Suprapubic skin (tissue), 4 donors: ENCODE results near the gene ZFYVE28. TPM values are rescaled to one million over a fixed set of nuclear protein-coding genes. Genes with fewer than 3 reads are reported as not detected.
A peak's percentile ranks its signal among the peaks of the same experiment; 100 is the strongest.

Experiments
- DNase-seq, 2 donors: peaks; one replicate each; pipeline ENCODE4 v3.0.0-alpha.2; 2019; ENCODE audit warnings: low spot score in 2 of 2
- H3K27ac ChIP-seq: fragments of 200-600 bp; sonication (generic); one replicate; pipeline ENCODE4 v1.5.1; 2019
- H3K27me3 ChIP-seq: fragments of 200-600 bp; sonication (generic); one replicate; pipeline ENCODE4 v1.5.1; 2019
- H3K36me3 ChIP-seq: fragments of 200-600 bp; sonication (generic); one replicate; pipeline ENCODE4 v1.5.1; 2019
- H3K4me1 ChIP-seq: fragments of 200-600 bp; sonication (generic); one replicate; pipeline ENCODE4 v1.5.1; 2019
- H3K4me3 ChIP-seq: fragments of 200-600 bp; sonication (generic); one replicate; pipeline ENCODE4 v1.5.1; 2019; ENCODE audit warnings: mild to moderate bottlenecking
- H3K9me3 ChIP-seq: fragments of 200-600 bp; sonication (generic); one replicate; pipeline ENCODE4 v1.5.1; 2019
- EP300 ChIP-seq: sonication (generic); formaldehyde crosslinking; IDR thresholded peaks from one replicate; pipeline ENCODE4 v1.6.1; 2017; ENCODE audit warnings: antibody characterized with exemption
- POLR2A ChIP-seq, 2 donors: fragments of 450-650 bp; IDR thresholded peaks; one replicate each; pipeline ENCODE4 v1.6.1; 2017; ENCODE audit warnings: antibody characterized with exemption in 2 of 2, mild to moderate bottlenecking in 2 of 2, moderate library complexity in 2 of 2
- POLR2AphosphoS5 ChIP-seq, 3 donors: sonication (generic); formaldehyde crosslinking; IDR thresholded peaks; one replicate each; pipeline ENCODE4 v1.6.1; 2017; ENCODE audit warnings: antibody characterized with exemption in 3 of 3
- WGBS: methylation state at CpG from one replicate; pipeline ENCODE4 v1.1.5; 2018; 5-methylcytosine and 5-hydroxymethylcytosine counted together
- total RNA-seq, 4 donors: library from RNA; depleted of rRNA; stranded (reverse); fragments of >200 nt; gene quantifications; one replicate each; pipeline ENCODE4 v1.1.0, GENCODE V29; 2016
- TF ChIP-seq, protein P1 (sequence below), 2 donors: fragments of 200-600 bp in 1 of 2; fragments of 450-650 bp in 1 of 2; sonication (generic) in 1 of 2; IDR thresholded peaks; one replicate each; pipeline ENCODE4 v1.5.1; 2016 to 2019; ENCODE audit warnings: antibody characterized with exemption in 2 of 2, mild to moderate bottlenecking in 1 of 2, moderate library complexity in 1 of 2

The ZFYVE28 gene
- total RNA-seq, 4 donors from 2014 or later: 7.6 to 21.3 (median 9.9) TPM

DNA sequence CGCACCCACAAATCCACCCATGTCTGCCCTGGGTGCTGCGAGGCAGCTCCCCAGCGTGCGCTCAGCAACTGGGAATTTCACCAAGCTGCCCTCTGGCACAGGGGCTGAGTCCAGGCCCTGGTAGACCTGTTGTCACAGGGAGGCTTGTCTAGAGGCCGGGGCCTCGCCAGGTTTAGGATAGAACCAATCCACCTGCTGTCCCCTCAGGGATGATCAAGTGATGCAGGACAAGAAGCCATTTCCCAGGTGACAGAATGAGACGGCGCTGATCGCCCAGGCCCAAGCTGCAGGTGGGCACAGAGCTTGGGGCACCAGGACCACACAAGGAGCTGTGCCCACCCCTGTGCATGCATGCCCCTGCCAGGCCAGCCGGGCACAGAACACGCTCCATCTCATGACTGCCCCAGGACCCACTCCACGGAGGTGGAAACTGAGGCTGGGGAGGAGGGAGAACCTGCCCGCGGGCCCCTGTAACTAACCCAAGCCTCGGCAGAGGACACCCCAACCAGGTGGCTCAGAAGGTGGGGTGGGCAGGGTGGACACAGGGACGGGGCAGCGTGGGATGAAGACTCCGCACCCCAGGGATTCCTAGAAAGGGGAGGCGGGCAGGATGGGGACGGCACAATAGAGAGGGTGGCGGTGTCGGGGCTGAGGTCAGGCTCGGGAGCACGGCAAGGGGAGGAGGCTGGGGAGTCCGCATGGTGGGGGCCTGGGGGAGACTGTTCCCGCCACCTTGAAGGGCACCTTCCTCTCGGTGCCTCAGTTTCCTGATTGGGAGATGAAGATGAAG is 78.0 kb downstream of the ZFYVE28 start:
- peak in 1 of 2 donors; percentile 63 for DNase-seq

DNA sequence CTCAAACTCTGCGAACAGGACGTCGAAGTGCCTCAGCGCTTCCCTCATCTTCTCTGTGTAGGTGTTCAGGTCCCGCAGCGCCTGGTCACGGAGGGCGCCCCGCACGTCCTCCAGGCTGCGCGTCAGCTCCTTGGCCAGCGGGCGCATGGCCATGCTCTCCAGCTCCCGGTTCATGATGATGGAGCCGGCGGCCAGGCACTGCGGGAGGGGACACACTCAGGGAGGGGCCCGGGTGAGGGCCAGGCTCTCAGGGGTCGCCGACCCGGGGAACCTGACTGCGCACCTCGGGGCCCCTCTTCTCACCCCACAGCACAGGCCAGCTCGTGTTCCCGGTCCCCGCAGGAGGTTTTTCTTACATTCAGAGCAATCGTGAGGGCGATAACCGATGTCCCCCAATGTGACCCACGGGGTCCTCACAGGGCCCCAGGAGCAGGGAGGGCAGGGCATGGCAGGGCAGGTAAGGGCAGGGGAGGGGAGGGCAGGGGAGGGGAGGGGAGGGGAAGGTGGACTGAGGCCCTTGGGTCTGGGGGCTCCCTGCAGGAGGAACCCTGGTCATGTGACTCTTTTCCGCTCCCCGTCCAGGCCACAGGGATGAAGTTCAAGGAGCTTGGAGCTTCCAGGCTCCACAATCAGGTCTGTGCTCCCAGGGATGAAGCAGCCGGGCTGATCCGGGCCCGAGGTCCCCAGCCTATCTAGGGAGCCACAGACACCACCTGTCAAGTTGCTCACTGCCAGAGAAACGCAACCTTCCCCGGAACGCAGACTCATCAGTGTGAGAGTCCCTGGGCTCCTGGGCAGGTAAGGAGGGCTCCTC is 78.8 kb downstream of the ZFYVE28 start:
- Histone ChIP-seq H3K4me3 (no peak overlapping the region), H3K4me1 (no peaks in the 10 kb centered on the region), H3K27ac (no peak overlapping the region), H3K27me3 (no peaks in the 10 kb centered on the region), H3K9me3 (no peaks in the 10 kb centered on the region), H3K36me3 (peaks cover 6% of the 10 kb centered on the region)
- DNase-seq: peak in 1 of 2 donors; percentile 57
- TF ChIP-seq POLR2AphosphoS5 (IDR thresholded peaks at IDR 0.05) (no peak), POLR2A (IDR thresholded peaks at IDR 0.05) (no peak), EP300 (no peak)
- TF ChIP-seq, protein P1, sequence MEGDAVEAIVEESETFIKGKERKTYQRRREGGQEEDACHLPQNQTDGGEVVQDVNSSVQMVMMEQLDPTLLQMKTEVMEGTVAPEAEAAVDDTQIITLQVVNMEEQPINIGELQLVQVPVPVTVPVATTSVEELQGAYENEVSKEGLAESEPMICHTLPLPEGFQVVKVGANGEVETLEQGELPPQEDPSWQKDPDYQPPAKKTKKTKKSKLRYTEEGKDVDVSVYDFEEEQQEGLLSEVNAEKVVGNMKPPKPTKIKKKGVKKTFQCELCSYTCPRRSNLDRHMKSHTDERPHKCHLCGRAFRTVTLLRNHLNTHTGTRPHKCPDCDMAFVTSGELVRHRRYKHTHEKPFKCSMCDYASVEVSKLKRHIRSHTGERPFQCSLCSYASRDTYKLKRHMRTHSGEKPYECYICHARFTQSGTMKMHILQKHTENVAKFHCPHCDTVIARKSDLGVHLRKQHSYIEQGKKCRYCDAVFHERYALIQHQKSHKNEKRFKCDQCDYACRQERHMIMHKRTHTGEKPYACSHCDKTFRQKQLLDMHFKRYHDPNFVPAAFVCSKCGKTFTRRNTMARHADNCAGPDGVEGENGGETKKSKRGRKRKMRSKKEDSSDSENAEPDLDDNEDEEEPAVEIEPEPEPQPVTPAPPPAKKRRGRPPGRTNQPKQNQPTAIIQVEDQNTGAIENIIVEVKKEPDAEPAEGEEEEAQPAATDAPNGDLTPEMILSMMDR (IDR thresholded peaks at IDR 0.05): no peak
- 63% methylated on average over 6 of the region's 39 CpGs for WGBS

More for the DNA sequence above, 78.0 kb downstream of the ZFYVE28 start:
- H3K27ac ChIP-seq: no peak overlapping the region
- WGBS: 93% methylated on average over 24 of the region's 27 CpGs
- no peaks in the 10 kb centered on the region for H3K27me3 ChIP-seq
- TF ChIP-seq POLR2AphosphoS5 (IDR thresholded peaks at IDR 0.05): no peak
- H3K4me3 ChIP-seq: no peak overlapping the region
- H3K36me3 ChIP-seq: peaks cover 6% of the 10 kb centered on the region
- H3K9me3 ChIP-seq: no peaks in the 10 kb centered on the region
- H3K4me1 ChIP-seq: no peaks in the 10 kb centered on the region

DNA sequence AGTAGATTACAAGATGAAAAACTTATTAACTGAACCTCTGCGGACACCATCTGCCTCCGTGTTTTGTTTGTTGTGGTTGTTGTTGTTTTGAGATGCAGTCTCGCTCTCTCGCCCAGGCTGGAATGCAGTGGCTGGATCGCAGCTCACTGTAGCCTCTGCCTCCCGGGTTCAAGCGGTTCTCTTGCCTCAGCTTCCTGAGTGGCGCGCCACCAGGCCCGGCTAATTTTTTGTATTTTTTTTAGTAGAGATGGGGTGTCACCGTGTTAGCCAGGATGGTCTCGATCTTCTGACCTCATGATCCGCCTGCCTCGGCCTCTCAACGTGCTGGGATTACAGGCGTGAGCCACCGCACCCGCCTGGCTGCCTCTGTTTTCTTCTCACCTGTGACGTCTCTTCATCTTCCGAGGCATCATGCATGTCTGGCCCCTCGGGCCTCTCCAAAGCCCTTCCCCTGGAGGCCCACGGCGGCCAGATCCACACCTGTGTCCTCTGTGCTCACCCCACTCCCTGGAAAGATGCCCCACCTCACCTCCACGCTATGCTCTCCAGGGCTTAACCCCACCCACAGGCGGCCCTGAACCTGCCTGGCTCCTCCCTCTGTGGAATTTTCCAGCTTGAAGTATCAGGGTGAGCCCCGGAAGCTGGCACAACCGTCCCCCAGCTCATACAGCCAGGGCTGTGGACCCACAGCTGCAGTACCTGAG is 79.5 kb downstream of the ZFYVE28 start:
- Histone ChIP-seq H3K27ac (no peak overlapping the region), H3K27me3 (no peaks in the 10 kb centered on the region), H3K4me3 (no peak overlapping the region), H3K9me3 (no peaks in the 10 kb centered on the region), H3K36me3 (peaks cover 6% of the 10 kb centered on the region), H3K4me1 (no peaks in the 10 kb centered on the region)
- TF ChIP-seq POLR2AphosphoS5 (IDR thresholded peaks at IDR 0.05) (no peak), POLR2A (IDR thresholded peaks at IDR 0.05) (no peak), EP300 (no peak)
- TF ChIP-seq, protein P1 (IDR thresholded peaks at IDR 0.05): no peak
- peak in 1 of 2 donors; percentile 48 for DNase-seq
- WGBS: 85% methylated on average over 27 of the region's 27 CpGs

DNA sequence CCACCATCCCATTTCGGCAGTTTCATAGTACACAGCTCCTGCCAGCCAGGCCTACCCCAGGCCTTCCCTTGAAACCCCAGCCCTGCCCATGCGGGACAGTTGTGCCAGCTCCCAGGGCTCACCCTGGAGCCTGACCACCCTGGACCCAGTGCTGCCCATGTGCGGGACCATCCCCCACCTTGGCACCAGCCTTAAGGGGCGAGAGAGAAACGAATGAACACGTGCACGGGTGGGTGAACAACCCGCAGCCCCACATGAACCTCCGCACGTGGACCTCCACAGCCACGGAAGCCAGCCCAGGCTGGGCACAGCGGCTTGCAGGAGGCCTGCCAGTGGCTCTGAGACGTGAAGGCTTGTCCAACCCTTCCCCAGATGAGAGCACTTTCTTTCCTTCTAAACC is 80.5 kb downstream of the ZFYVE28 start:
- Histone ChIP-seq H3K27me3 (no peaks in the 10 kb centered on the region), H3K4me3 (no peak overlapping the region), H3K9me3 (no peaks in the 10 kb centered on the region), H3K27ac (no peak overlapping the region), H3K4me1 (no peaks in the 10 kb centered on the region), H3K36me3 (peaks cover 6% of the 10 kb centered on the region)
- DNase-seq: peak in 1 of 2 donors; percentile 49
- 96% methylated on average over 5 of the region's 13 CpGs for WGBS
- TF ChIP-seq POLR2AphosphoS5 (IDR thresholded peaks at IDR 0.05): no peak
- no peak for TF ChIP-seq EP300
- TF ChIP-seq POLR2A (IDR thresholded peaks at IDR 0.05): no peak
- TF ChIP-seq, protein P1 (IDR thresholded peaks at IDR 0.05): no peak

DNA sequence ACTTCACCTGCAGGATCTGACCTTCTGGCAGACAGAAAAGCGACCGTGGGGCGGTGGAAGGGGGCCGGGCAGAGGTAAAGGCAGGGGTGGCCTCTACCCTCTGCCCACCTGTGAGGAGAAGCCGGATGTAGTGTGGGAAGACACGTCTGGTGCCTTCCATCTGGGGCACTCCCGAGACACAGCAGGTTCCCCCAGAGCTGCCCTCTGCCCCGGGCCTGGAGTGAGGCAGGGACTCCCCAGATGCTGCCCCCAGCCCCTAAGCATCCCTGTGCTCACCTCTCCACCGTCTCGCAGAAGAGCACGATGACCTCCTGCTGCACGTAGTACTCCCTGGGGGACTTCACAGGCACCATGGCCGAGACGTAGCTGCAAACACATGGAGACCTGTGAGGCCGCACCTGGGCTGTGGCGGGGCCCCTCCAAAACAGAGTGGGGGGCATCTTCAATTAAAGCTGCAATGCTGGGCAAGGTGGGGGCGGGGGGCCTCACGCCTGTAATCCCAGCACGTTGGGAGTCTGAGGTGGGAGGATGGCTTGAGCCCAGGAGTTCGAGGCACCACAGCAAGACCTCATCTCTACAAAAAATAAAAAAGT is 81.2 kb downstream of the ZFYVE28 start:
- 87% methylated on average over 12 of the region's 20 CpGs for WGBS
- peak in 1 of 2 donors; percentile 54 for DNase-seq
- peaks cover 6% of the 10 kb centered on the region for H3K36me3 ChIP-seq
- no peak overlapping the region for H3K4me3 ChIP-seq
- no peaks in the 10 kb centered on the region for H3K9me3 ChIP-seq
- H3K27ac ChIP-seq: no peak overlapping the region
- H3K4me1 ChIP-seq: no peaks in the 10 kb centered on the region
- TF ChIP-seq EP300 (no peak), POLR2A (IDR thresholded peaks at IDR 0.05) (no peak), POLR2AphosphoS5 (IDR thresholded peaks at IDR 0.05) (no peak)
- TF ChIP-seq, protein P1 (IDR thresholded peaks at IDR 0.05): no peak
- no peaks in the 10 kb centered on the region for H3K27me3 ChIP-seq
